HG03097 (cell line): ENCODE measurements around the gene SLC22A17.
A peak's percentile ranks its signal among the peaks of the same experiment; 100 is the strongest.
"Not testable (repeated sequence)": the region's sequence is repeated elsewhere in the genome, so short reads cannot be mapped to it uniquely, and the experiment has no call there.

Experiments used
- ATAC-seq: cut with Tn5 transposase; IDR thresholded peaks from one replicate; pipeline ENCODE4 v1.9.1; 2021; ENCODE audit not compliant: unreplicated experiment, low FRiP score

Gene SLC22A17

DNA sequence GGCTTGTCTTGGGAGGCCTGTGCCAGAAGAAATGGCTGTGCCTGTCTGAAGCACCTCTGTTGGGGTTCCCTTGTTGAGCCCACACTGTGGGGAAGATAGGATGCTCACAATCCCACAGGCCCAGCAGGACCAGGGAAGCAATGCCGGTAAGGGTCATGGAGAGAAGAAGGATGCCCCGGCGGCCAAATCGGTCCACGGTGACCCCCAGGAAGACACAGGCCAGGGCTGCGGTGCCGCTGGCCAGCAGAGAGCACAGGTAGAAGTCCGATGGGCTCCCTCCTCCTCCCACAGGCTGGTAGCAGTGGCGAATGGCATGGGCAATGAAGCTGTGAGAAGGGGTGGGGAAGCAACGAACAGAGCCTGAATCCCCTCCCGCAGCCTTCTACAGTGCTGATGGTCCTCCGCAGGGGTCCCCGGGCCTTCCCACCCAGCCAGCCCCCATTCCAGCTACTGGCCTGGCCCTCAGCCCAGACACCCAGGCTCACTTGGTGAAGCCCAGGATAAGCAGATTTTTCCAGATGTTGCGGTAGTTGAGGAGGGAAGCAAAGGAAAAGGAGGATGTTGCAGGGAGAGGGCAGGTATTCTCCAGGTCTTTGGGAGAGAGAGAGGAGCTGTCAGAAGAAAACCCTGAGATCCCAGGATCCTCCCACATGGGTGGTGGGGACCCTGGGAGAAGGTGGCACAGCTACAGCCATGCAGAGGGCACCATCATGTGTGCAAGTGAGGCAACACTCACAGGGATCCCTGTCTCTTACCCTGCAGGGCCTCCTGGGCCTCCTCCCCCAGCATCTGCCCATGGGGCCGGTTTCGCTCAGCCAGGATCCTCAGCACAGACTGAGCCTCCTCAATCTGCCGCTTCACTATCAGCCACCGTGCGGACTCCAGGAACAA, 5.0 kb downstream of the SLC22A17 start:
- no peak for ATAC-seq

- no peak for ATAC-seq
Observed at GRCh38 chr14:23346693-23347405, 5.8 kb downstream of the SLC22A17 start.

GRCh38 chr14:23345987-23346692, 6.5 kb downstream of the SLC22A17 start:
- ATAC-seq: no peak

GRCh38 chr14:23344481-23344880, 8.2 kb downstream of the SLC22A17 start:
- ATAC-seq: no peak

- ATAC-seq: no peak
Observed at GRCh38 chr14:23339506-23340268, 13.0 kb downstream of the SLC22A17 start.

GRCh38 chr14:23335623-23336022, 17.1 kb downstream of the SLC22A17 start:
- no peak for ATAC-seq

GRCh38 chr14:23327947-23328744, 24.5 kb downstream of the SLC22A17 start:
- ATAC-seq: no peak

GRCh38 chr14:23326491-23327332, 26.0 kb downstream of the SLC22A17 start:
- no peak for ATAC-seq

DNA sequence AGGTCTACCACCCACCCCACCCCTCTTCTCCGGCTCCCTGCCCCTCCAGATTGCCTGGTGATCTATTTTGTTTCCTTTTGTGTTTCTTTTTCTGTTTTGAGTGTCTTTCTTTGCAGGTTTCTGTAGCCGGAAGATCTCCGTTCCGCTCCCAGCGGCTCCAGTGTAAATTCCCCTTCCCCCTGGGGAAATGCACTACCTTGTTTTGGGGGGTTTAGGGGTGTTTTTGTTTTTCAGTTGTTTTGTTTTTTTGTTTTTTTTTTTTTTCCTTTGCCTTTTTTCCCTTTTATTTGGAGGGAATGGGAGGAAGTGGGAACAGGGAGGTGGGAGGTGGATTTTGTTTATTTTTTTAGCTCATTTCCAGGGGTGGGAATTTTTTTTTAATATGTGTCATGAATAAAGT, 26.9 kb downstream of the SLC22A17 start:
- not testable (repeated sequence) for ATAC-seq

- no peak for ATAC-seq
Observed at GRCh38 chr14:23324993-23325392, 27.7 kb downstream of the SLC22A17 start.

DNA sequence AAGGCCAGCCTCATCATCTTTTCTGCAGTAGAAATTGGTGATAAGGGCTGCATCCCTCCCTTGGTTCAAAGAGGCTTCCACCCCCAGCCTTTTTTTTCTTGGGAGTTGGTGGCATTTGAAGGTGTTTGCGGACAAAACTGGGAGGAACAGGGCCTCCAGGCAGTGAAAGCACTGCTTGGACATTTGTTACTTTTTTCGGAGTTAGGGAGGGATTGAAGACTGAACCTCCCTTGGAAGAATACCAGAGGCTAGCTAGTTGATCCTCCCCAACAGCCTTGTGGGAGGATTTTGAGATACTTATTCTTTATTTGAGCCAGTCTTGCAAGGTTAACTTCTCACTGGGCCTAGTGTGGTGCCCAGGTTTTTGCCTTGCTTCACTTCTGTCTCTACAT, 28.2 kb downstream of the SLC22A17 start:
- ATAC-seq: no peak

GRCh38 chr14:23323838-23324454, 28.7 kb downstream of the SLC22A17 start:
- no peak for ATAC-seq

GRCh38 chr14:23322568-23323517, 29.8 kb downstream of the SLC22A17 start:
- no peak for ATAC-seq

DNA sequence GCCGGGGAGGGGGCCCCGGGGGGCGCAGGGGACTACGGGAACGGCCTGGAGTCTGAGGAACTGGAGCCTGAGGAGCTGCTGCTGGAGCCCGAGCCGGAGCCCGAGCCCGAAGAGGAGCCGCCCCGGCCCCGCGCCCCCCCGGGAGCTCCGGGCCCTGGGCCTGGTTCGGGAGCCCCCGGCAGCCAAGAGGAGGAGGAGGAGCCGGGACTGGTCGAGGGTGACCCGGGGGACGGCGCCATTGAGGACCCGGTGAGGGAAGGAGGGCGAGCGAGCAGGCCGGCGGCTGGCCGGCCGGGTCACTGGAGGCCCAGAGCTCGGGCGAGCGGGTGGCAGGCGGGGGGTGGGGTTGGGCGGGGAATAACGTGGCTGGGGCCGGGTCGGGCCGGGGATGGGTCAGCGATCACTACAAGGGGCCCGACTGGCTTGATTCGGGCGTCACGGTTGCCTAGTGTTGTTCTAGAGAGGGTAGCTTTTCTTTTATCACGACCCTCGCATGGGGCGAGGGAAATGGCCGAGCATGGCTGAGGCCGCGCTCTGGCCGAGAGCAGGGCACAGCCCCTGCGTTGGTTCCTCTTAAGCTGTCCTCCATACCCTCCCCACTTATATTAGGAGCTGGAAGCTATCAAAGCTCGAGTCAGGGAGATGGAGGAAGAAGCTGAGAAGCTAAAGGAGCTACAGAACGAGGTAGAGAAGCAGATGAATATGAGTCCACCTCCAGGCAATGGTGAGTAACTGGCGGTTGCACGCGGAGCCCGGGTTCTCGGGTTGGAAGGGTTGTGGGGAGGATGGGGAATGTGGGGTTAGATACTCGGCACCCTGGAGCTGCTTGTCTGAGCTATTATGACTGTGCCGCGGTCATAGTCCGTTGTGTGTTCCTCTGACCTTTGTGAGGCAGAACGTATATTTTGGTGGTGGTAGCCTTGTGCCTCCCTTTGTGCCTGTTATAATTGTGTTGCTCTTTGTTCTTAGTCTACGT, 30.8 kb downstream of the SLC22A17 start:
- peak; percentile 10 for ATAC-seq

- peak; percentile 94 for ATAC-seq
Observed at GRCh38 chr14:23320584-23321571, 31.8 kb downstream of the SLC22A17 start, which contains the start of gene PABPN1. PABPN1 (plus strand) TSS chr14:23321457; CDS start chr14:23321470, 13 bp downstream.
